Immature natural killer cell (primary cell): ENCODE data around the gene SCIMP. TPM values are rescaled to one million over a fixed set of nuclear protein-coding genes. Genes with fewer than 3 reads are reported as not detected.
"Not testable (repeated sequence)": the region's sequence is repeated elsewhere in the genome, so short reads cannot be mapped to it uniquely, and the experiment has no call there.

Source experiments
- DNase-seq, 3 donors: peaks; one replicate each; pipeline ENCODE4 v3.0.0; 2022; ENCODE audit warnings: mixed read lengths in 1 of 3
- H3K27ac Mint-ChIP-seq, 6 donors: one replicate each; pipeline ENCODE4 v1.8.0; 2020; ENCODE audit warnings: mixed read lengths in 6 of 6, mild to moderate bottlenecking in 5 of 6, inconsistent platforms in 4 of 6, moderate library complexity in 3 of 6
- H3K27me3 Mint-ChIP-seq, 3 donors: one replicate each; pipeline ENCODE4 v1.8.0; 2020 to 2021; ENCODE audit warnings: low read depth in 3 of 3, mild to moderate bottlenecking in 3 of 3, mixed read lengths in 3 of 3, moderate library complexity in 3 of 3, inconsistent platforms in 1 of 3
- H3K36me3 Mint-ChIP-seq, 3 donors: one replicate each; pipeline ENCODE4 v1.8.0; 2020; ENCODE audit warnings: mixed read lengths in 3 of 3, inconsistent platforms in 2 of 3, mild to moderate bottlenecking in 2 of 3
- H3K4me1 Mint-ChIP-seq, 2 donors: one replicate each; pipeline ENCODE4 v1.8.0; 2020; ENCODE audit warnings: inconsistent platforms in 2 of 2, mild to moderate bottlenecking in 2 of 2, mixed read lengths in 2 of 2, moderate library complexity in 1 of 2
- H3K4me3 Mint-ChIP-seq, 5 donors: one replicate each; pipeline ENCODE4 v1.8.0; 2020; ENCODE audit warnings: mild to moderate bottlenecking in 5 of 5, mixed read lengths in 5 of 5, inconsistent platforms in 3 of 5, moderate library complexity in 3 of 5
- H3K9me3 Mint-ChIP-seq, 6 donors: one replicate each; pipeline ENCODE4 v1.8.0; 2020; ENCODE audit warnings: mild to moderate bottlenecking in 6 of 6, mixed read lengths in 6 of 6, inconsistent platforms in 4 of 6, moderate library complexity in 3 of 6
- polyA plus RNA-seq, 3 donors: library from polyadenylated mRNA; unstranded; fragments of 300-500 nt; fragmentation: Illumina TruSeq; gene quantifications; one replicate each; pipeline ENCODE4 v1.2.3, GENCODE V29; 2021

Gene SCIMP
- polyA plus RNA-seq, 3 donors from 2014 or later: 5.9 to 7.3 (median 6.5) TPM

GRCh38 chr17:5254414-5254813 lies 19.8 kb upstream of the SCIMP start:
- Mint-ChIP-seq H3K9me3 (no peaks in the 10 kb centered on the region), H3K4me3 (peak overlapping the region in 1 of 5 donors; percentile 40), H3K27me3 (peaks cover 4 to 5% (median 4%) of the 10 kb centered on the region in 3 donors), H3K27ac (peak overlapping the region in 1 of 6 donors; percentile 7), H3K36me3 (no peaks in the 10 kb centered on the region), H3K4me1 (peaks cover 19 to 29% of the 10 kb centered on the region in 2 donors)
- no peak for DNase-seq

GRCh38 chr17:5249615-5250014 lies 15.0 kb upstream of the SCIMP start:
- Mint-ChIP-seq H3K27me3 (peaks cover 4 to 5% (median 4%) of the 10 kb centered on the region in 3 donors), H3K27ac (peak overlapping the region; percentile 10 to 93 (median 77)), H3K9me3 (no peaks in the 10 kb centered on the region), H3K36me3 (no peaks in the 10 kb centered on the region), H3K4me1 (peaks cover 11 to 17% of the 10 kb centered on the region in 2 donors), H3K4me3 (peak overlapping the region; percentile 2 to 66 (median 16))
- peak; percentile 66 to 78 (median 71) for DNase-seq

GRCh38 chr17:5248821-5249479 lies 14.3 kb upstream of the SCIMP start:
- Mint-ChIP-seq H3K4me1 (peaks cover 12 to 16% of the 10 kb centered on the region in 2 donors), H3K9me3 (no peaks in the 10 kb centered on the region), H3K27ac (no peak overlapping the region), H3K27me3 (peaks cover 4 to 5% (median 5%) of the 10 kb centered on the region in 3 donors), H3K36me3 (no peaks in the 10 kb centered on the region), H3K4me3 (no peak overlapping the region)
- no peak for DNase-seq

GRCh38 chr17:5247621-5248020 lies 13.0 kb upstream of the SCIMP start:
- no peak overlapping the region for H3K27ac Mint-ChIP-seq
- no peak overlapping the region for H3K4me3 Mint-ChIP-seq
- H3K4me1 Mint-ChIP-seq: peaks cover 23 to 27% of the 10 kb centered on the region in 2 donors

GRCh38 chr17:5241861-5242671 lies 7.4 kb upstream of the SCIMP start:
- peaks cover 3 to 6% (median 5%) of the 10 kb centered on the region in 3 donors for H3K27me3 Mint-ChIP-seq

More at GRCh38 chr17:5247621-5248020, 13.0 kb upstream of the SCIMP start:
- DNase-seq: no peak
- Mint-ChIP-seq H3K36me3 (no peaks in the 10 kb centered on the region), H3K27me3 (peaks cover 5 to 10% (median 9%) of the 10 kb centered on the region in 3 donors), H3K9me3 (no peaks in the 10 kb centered on the region)

GRCh38 chr17:5239769-5240168 lies 5.1 kb upstream of the SCIMP start:
- not testable (repeated sequence) for H3K9me3 Mint-ChIP-seq, DNase-seq, H3K36me3 Mint-ChIP-seq, H3K27me3 Mint-ChIP-seq, H3K4me3 Mint-ChIP-seq
- Mint-ChIP-seq H3K4me1 (peaks cover 69 to 75% of the 10 kb centered on the region in 2 donors), H3K27ac (peak overlapping the region in 5 of 6 donors; percentile 61 to 98 (median 93))

More at GRCh38 chr17:5241861-5242671, 7.4 kb upstream of the SCIMP start:
- peak; percentile 56 to 60 (median 59) for DNase-seq
- Mint-ChIP-seq H3K4me1 (peaks cover 56 to 60% of the 10 kb centered on the region in 2 donors), H3K36me3 (no peaks in the 10 kb centered on the region), H3K4me3 (peak overlapping the region; percentile 82 to 91 (median 88)), H3K27ac (peak overlapping the region; percentile 95 to 99 (median 98)), H3K9me3 (peaks cover 0 to 2% (median 0%) of the 10 kb centered on the region in 6 donors)

GRCh38 chr17:5238333-5238732 lies 3.7 kb upstream of the SCIMP start:
- no peak for DNase-seq
- peaks cover 2 to 6% (median 5%) of the 10 kb centered on the region in 3 donors for H3K27me3 Mint-ChIP-seq
- peak overlapping the region in 2 of 5 donors; percentile 21 to 38 for H3K4me3 Mint-ChIP-seq
- peaks cover 0 to 2% (median 0%) of the 10 kb centered on the region in 6 donors for H3K9me3 Mint-ChIP-seq
- peak overlapping the region; percentile 88 to 98 (median 92) for H3K27ac Mint-ChIP-seq
- H3K4me1 Mint-ChIP-seq: peaks cover 68 to 81% of the 10 kb centered on the region in 2 donors
- peaks cover 3 to 5% (median 4%) of the 10 kb centered on the region in 3 donors for H3K36me3 Mint-ChIP-seq

GRCh38 chr17:5237541-5238016 lies 2.9 kb upstream of the SCIMP start:
- DNase-seq: peak; percentile 69 to 73 (median 71)
- Mint-ChIP-seq H3K27ac (peak overlapping the region; percentile 88 to 98 (median 92)), H3K27me3 (peaks cover 0 to 2% (median under 1%) of the 10 kb centered on the region in 3 donors), H3K4me1 (peaks cover 69 to 81% of the 10 kb centered on the region in 2 donors), H3K4me3 (peak overlapping the region; percentile 30 to 67 (median 50)), H3K9me3 (peaks cover 0 to 2% (median 0%) of the 10 kb centered on the region in 6 donors), H3K36me3 (peaks cover 3 to 6% (median 5%) of the 10 kb centered on the region in 3 donors)

GRCh38 chr17:5236938-5237540 lies 2.4 kb upstream of the SCIMP start:
- Mint-ChIP-seq H3K27ac (peak overlapping the region; percentile 88 to 98 (median 92)), H3K27me3 (peaks cover 0 to 2% (median 0%) of the 10 kb centered on the region in 3 donors), H3K9me3 (no peaks in the 10 kb centered on the region), H3K4me3 (peak overlapping the region; percentile 30 to 67 (median 50)), H3K4me1 (peaks cover 70 to 81% of the 10 kb centered on the region in 2 donors), H3K36me3 (peaks cover 3 to 7% (median 5%) of the 10 kb centered on the region in 3 donors)
- no peak for DNase-seq

GRCh38 chr17:5233492-5233891 lies 1.2 kb downstream of the SCIMP start:
- peak overlapping the region; percentile 44 to 75 (median 58) for H3K4me3 Mint-ChIP-seq
- not testable (repeated sequence) for H3K27me3 Mint-ChIP-seq, DNase-seq, H3K9me3 Mint-ChIP-seq
- peak overlapping the region; percentile 76 to 87 (median 84) for H3K27ac Mint-ChIP-seq
- peaks cover 84 to 90% of the 10 kb centered on the region in 2 donors for H3K4me1 Mint-ChIP-seq
- peaks cover 10 to 14% (median 12%) of the 10 kb centered on the region in 3 donors for H3K36me3 Mint-ChIP-seq

GRCh38 chr17:5226940-5227878 lies 7.5 kb downstream of the SCIMP start:
- Mint-ChIP-seq H3K27me3 (peaks cover 8 to 20% (median 15%) of the 10 kb centered on the region in 3 donors), H3K36me3 (peaks cover 5 to 11% (median 5%) of the 10 kb centered on the region in 3 donors), H3K4me3 (peak overlapping the region; percentile 83 to 93 (median 90)), H3K4me1 (peaks cover 93 to 95% of the 10 kb centered on the region in 2 donors), H3K9me3 (peaks cover 0 to 2% (median 0%) of the 10 kb centered on the region in 6 donors), H3K27ac (peak overlapping the region; percentile 96 to 100 (median 98))
- DNase-seq: peak; percentile 81 to 83 (median 83)
